HG02588 (cell line): ENCODE measurements around the gene A2M.
"Not testable (repeated sequence)": the region's sequence is repeated elsewhere in the genome, so short reads cannot be mapped to it uniquely, and the experiment has no call there.

ENCODE experiments used
- ATAC-seq: cut with Tn5 transposase; IDR thresholded peaks from one replicate; pipeline ENCODE4 v1.9.1; 2021; ENCODE audit warnings: mild to moderate bottlenecking, moderate library complexity; ENCODE audit not compliant: unreplicated experiment

The A2M gene

DNA sequence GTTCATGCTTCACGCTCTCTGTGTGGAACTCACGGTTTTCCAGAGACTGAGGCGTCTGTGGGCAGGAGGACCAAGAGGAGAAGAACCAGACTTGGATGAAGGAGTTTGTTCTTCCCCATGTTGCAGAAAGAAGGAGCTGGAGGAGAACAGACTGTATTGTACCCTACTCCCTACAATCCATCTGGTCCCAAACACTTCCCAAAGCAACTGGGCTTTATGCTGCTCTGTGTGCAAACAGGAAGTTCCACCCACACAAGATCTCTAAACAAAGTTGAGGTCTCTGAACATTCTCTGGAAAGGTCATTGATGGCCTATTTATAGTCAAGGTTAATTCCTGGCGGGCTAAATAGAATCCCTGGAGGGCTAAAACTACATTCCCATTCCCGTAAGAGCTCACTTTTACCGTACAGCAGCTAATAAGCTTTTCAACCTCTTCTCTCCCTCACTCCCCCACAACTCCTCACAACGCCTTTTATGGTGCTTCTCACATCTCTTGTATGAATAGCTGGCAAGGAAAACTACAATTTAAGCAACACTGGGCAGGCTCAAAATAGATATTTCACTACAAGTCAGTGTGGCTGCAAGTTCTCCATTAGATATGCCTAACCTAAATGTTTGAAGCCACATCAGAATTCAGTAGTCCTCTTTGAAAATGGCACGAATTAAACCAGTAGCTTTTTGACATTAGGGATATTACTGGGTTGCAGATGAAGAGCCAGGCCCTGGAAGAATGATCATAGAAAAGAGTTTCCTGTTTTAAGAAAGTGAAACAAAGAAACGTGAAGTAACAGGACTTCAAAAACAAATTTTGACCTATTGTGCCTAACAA lies at the start of gene A2M:
TSS of gene A2M (minus strand) at position 189 of the 829 bp plus-strand sequence. CDS start at position 119, 70 bp downstream.
- no peak for ATAC-seq

DNA sequence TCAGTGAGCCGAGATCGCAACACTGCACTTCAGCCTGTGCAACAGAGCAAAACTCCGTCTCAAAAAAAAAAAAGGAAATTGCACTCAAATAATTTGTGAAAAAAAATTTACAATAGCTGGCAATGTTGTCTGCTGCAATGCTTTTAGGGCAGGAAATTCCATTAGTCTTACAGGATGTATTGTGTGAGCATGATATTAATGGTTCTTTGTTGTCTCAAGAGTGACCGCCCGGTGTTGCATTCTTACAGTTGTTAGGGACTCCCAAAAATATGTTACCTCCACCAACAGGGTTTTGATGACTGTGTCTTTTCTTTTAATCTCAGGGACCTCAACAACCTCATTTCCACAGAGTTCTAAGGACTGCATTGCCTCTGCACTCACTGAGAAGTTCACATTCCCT lies 47.7 kb upstream of the A2M start:
- ATAC-seq: no peak

DNA sequence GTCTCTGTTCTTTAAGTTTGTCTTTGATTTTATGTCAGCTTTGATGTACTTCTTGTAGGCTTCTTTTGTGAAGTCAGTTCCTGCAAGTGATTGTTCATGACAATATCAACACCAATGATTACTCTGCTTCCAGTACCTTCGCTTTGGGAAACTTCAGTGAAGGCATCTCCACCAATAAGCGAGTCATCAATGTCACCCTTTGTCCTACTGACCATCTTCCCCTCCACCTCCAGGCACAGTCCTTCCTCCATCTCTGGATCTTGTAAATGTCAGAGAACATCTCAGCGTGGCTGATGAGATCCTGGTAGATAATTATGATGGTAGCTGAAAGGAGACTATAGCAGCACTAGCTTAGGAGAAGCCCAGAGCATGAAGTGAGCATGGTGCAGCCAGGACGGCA lies 40.4 kb upstream of the A2M start:
- no peak for ATAC-seq

DNA sequence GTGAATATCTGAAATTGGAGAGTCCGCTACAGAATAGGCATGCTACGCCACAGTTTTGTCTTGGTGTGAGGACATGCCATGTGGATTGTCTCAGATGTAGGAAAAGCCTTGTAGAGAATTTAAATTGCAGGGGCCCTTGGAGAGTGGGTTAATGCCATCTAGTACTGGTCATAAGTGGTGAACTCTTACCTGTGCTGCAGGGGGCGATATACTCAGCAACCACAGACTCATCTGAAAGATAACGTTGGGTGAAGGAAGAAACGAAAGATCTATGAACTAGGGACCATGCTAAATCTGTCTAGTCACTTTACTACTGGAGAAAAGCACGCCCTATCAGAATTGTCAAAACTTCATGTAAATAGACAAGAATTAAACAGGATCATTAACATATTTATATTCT lies 33.7 kb upstream of the A2M start:
- no peak for ATAC-seq

DNA sequence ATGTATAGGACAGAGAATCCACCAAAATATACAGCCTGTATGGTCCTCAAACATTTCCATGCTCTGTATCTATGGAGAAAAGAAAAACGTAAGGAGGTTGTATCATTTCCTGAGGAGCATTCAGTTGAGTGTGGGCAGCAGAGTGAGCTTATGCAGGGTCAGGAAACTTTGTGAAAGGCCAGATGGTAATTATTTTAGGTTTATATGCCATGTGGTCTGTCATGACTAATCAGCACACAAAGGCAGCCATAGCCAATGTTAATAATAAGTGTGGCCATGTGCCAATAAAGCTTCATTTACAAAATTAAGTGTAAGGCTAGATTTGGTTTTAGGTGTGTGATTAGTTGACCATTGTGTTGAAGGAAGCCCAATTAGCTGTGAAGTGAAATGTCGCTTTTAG lies 33.2 kb upstream of the A2M start:
- no peak for ATAC-seq

DNA sequence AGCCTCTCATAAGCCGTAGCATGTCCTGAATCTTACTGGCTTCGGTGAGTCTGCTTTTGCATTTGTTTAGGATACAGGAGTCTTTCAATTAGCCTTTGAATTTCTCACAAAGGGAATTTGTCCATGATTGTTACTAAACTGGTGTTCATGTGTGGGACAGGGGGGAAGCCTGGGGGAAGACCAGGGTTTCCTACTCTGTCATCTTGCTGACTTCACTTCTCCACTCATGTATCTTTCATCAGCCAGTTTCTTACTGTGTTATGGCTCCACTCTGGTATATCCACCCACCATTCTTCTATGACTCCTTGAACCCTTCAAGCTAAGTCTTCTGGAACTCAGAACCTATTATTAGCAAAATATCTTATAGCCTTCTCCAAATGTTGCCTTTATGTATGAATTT lies 31.7 kb upstream of the A2M start:
- ATAC-seq: no peak

DNA sequence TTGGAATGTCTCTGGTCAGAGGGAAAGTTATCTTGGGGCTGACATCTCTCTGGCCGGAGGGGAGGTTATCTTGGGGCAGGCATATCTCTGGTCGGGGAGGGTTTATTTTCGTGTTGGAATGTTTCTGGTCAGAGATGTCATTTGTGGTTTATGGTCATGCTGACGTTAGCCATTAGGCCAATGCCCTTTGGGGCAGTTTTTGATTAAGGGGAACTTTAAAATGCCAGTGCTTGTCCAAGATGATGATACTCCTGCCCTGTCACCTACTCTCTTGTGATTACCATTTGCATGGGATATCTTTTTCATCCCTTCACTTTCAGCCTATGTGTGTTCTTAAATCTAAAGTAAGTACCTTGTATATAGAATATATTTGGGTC lies 29.0 kb upstream of the A2M start:
- ATAC-seq: no peak

DNA sequence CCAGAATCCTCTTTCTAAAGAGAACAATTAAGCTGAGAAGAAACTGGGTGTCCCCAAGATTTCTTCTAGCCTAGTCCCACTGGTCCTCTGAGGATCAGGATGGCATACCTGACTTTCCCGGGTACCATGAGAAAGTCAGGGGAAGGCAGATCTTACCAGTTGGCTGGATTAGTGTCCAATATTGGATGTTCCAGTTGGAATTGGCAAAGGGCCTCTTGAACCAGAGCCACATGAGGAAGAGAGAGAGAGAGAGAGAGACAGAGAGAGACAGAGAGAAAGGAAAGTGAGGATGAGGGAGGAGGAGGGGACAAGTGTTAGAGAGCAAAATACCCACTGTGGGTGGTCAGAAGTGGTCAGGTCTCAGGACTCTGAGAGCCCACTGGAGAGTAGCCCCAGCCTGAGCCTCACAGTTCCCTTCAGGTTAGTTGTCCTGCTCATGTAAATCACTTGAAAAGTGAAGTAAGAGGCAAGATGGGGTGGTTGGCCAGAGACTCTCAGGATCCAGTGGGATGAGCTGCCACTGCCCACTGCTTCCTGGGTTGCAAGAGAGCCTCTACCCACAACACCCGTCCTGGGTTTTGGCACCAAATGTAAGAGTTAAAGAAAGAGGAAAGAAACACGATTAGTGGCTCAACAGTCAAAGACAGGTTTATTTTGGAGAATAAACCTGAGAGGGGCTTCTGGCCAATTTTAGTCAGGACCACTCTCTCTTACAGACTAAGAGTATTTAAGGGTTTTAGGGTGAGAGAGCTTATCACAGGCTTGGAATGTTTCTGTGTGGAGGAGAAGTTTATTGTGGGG lies 28.4 kb upstream of the A2M start:
- ATAC-seq: no peak

DNA sequence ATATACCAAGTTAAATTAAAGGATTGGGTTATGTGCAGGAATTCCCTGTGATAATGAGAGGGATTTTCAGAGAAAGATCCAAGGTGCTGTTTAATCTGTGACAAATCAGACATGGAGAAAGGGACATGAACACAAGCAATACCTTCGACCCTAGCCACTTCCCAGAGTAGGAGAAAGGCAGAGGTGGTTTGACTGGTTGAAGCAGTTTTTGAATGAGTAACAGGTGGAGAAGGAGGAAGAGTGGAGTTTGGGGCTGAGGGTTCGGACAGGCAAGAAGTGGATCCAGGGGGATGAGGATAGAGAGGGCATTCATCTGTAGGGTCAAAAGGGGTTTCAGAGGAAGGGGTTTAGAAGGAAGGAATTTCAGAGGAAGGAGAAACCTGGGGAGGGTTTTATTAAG lies 27.4 kb upstream of the A2M start:
- ATAC-seq: no peak

DNA sequence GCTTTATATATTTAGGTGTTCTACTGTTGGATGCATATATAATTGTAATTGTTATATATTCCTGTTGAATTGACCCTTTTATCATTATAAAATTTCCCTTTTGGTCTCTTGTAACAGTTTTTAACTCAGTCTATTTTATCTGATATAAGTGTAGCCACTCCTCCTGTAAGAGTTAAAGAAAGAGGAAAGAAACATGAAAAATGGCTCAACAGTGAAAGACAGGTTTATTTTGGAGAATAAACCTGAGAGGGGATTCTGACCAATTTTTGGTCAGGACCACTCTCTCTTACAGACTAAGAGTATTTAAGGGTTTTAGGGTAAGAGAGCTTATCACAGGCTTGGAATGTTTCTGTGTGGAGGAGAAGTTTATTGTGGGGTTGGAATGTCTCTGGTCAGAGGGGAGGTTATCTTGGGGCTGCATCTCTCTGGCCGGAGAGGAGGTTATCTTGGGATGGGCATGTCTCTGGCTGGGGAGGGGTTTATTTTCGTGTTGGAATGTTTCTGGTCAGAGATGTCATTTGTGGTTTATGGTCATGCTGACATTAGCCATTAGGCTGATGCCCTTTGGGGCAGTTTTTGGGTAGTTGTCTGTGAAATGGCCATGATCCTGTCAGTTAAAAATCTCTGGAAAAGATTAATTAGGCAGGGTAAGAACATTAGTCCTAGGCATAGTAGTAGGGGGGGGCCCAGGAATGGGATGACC lies 24.0 kb upstream of the A2M start:
- ATAC-seq: not testable (repeated sequence)

DNA sequence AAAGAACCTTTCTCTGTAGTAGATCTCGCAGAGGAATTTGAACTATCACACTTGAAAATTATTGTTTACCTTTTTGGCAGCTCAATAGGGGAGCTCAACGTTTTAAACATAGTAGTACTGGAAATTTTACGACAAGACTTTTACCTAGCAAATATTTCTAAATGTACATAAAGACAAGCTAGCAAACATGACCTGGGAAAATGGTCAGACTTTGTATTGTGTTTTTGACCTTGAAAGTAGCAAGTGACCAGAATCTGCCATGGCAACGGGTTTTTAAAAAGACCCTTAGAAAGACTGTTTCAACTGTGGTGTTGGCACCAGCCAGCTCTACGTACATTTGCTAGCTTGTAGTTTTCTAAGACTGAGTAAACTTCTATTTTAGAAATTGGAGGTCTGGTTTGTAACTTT lies 20.2 kb upstream of the A2M start:
- ATAC-seq: no peak

DNA sequence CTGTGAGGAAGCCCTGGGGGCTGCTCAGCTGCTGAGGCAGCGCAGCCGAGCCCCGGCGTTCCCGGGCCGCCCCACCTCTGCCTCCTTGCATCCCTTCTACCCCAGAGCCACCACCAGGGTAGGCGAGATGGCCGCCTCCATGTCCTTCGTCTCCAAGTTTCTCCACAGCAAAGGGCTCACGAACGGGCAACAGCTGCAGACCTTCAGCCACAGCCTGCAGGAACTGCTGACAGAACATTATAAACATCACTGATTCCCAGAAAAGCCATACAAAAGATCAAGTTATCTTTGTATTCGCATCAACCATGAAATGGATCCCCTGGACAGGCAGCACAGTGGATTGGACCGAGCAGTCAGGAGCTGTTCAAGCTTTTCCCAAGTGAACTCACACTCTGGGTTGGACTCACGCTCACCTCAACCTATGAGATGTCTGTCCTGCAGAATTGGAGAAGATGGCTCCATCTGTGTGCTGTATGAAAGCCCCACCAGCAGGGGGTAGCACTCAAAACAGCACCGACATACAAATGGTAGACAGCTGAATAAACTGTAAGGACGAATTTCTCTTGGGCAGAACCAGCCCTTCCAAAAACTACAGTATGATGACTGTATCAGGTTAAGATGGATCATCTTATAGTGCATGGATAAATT lies 19.4 kb upstream of the A2M start:
- no peak for ATAC-seq

DNA sequence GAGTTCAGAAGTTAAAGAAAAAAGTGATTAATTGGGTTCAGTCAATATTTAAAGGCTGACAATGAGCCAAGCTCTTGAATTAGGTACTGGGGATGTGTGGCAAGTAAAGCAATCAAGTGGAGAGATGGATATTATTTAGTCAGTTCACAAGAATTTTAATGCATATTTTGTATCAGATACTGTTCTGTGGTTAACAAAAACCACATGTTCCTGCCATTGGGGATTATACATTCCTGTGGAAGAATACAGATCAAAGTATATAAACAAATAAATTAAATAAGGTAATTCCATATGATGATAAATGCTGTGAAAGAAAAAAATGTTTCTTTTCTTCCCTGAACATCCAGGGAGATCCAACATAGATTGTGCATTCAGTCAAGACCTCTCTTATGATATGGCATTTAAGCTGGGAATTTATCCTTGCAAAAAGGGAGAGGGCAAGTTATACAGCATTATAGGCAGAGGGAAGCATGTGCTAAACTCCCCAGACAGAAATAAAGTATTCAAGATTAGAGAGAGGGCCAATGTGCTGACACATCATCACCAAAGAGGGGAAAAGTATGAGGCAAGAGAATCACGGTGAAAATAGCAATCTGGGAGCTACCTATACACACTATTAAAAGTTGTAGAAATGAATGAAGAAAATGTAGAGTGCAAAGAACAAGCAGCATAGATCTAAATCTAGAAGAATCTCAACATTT lies 17.6 kb upstream of the A2M start:
- no peak for ATAC-seq

DNA sequence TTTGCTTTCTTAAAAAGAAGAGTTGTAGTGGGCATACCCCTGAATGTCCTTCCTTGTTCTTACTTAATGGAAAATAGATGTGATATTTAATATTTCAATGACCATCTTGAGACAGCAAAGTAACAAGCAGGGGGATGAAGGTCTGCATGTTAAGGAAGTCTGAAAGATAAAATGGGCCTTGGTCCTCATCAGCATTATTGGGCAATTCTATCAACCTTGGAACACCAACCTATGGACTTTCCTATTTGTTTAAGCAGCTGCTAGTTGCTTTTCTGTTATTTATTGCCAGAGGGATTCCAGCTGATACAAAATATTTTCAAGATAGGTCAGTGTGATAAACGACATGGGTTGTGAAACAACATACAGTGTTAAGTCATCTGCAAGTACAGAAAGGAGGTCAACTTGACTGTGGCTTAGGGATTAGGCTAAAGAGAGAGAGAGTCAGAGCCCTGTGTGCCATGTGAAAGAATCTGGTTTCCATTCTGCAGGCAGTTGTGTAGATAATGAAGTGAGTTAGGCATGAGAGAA lies 16.4 kb upstream of the A2M start:
- ATAC-seq: no peak

DNA sequence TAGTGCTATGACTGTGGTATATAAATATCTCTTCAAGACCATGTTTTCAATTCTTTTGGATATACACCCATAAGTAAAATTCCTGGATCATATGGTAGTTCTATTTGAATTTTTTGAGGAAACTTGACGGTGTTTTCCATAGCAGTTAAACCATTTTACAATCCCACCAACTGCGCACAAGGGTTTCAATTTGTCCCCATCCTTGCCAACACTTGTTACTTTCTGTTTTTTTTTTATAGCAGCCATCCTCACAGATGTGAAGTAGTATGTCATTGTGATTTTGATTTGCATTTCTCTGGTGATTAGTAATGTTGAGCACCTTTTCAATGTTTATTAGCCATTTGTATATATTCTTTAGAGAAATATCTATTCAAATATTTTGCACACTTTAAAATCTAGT lies 14.5 kb upstream of the A2M start:
- no peak for ATAC-seq

DNA sequence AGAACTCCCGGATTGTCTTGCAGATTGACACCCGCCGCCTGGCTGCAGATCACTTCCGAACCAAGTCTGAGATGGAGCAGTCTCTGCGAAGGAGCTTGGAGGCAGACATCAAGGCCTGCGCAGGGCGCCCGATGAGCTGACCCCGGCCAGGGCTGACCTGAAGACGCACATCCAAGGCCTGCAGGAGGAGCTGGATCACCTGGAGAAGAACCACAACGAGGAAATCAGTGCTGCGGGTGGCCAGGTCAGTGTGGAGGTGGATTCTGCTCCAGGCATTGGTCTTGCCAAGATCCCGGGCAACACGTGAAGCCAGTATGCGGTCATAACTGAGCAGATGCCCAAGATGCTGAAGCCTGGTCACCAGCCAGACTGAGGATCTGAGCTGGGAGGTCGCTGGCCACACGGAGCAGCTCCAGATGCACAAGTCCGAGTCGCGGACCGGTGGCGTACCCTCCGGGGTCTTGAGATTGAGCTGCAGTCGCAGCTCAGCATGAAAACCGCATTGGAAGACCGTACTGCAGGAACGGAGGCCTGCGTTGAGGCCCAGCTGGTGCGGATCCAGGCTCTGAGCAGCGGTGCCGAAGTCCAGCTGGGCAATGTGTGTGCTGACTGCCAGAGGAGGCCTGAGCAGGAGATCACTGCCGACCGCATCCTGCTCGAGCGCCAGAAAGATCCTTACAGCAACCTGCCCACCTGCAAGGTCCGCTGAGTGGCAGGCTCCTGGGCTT lies 12.4 kb upstream of the A2M start:
- ATAC-seq: no peak

DNA sequence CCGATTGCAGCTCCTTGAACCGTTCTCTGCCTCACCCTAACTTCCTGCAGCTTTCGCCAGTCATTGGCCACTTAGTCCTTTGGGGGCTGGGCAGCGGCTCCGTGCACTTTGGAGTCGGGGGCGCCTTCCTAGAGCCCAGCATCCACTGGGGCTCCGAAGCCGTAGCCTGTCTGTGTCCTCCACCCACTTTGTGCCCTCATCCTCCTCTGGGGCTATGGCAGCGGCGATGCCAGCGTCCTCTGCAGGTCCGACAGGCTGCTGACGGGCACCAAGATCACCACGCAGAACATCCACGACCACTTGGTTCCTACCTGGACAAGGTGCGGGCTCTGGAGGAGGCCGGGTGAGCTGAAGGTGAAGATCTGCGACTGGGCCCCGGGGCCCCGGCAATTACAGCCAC lies 11.8 kb upstream of the A2M start:
- no peak for ATAC-seq

DNA sequence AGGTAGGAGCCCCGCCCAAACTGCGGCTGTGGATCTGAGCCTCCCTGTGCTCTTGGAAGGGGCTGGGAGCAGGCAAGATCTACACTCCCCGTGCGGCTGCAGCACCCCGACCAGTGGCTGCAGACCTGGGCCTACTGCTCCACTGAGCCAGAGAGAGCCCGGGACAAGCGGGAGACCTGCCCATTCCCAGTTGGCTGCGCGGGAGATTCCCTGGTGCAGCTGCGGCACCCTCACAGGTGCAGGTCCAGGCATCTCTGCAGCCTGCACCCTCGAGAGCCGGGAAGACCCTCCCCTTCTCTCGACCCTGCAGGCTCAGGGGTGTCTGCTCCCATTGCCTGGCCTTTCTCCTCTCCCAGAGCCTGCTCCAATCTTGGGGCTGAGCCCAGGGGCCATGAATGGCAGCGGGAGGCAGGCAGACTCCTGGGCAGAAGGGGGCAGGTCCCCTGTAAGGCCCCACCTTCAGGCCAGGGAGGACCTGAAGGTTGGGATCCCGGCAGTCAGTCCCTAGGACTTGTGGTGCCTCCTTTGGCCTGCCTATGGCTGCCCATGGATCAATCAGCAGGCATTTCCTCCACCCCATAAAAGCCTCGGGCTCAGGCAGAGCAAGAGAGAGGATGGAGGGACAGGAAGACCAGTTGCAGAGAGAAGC lies 8.8 kb upstream of the A2M start:
- ATAC-seq: no peak

DNA sequence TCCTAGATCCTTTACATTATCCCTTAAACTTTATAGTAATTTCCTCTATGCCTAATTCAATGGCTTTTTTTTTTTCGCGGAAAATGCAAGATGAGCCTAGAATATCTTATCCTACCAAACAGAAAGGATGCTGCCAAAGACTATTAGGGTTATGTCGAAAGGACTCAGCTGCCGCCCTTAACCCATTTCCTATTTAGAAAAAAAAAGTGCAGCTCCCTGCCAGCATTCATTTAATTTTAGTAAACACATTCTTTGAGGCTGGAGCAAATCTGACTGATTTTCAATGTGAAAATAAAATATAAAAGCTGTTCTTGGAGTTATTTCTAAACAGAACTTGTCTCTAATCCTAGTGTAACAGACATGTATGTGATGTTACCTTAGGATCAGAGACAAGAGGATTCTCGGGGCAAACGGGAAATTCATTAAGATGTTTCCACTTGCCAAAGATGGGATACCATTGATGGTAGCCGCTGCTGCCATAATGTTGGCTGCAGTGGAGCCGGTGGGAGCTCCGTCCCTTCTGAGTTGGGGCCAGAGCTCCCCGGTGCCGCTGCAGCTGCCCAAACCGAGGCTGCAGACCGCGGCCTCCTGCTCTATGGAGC lies 8.2 kb upstream of the A2M start:
- ATAC-seq: no peak
